Stimulated activated memory B cell treated with anti-CD40 and anti-IgM and Interleukin-4, amounts not matched to agents 10 μg/mL and 1 μg/mL and 100 μg/mL, for 72 hours (primary cell): ENCODE results near the gene CHST14.
A peak's percentile ranks its signal among the peaks of the same experiment; 100 is the strongest.

ENCODE experiments used
- ATAC-seq: fragments of 150-1000 bp; cut with Tn5 transposase; 2 replicates; pipeline ENCODE4 v1.10.0; 2021
- H3K27ac Mint-ChIP-seq: one replicate; pipeline ENCODE4 v1.8.0; 2022; ENCODE audit warnings: mild to moderate bottlenecking, mixed read lengths
- H3K27me3 Mint-ChIP-seq: one replicate; pipeline ENCODE4 v1.8.0; 2022; ENCODE audit warnings: mixed read lengths
- H3K36me3 Mint-ChIP-seq: one replicate; pipeline ENCODE4 v1.8.0; 2022; ENCODE audit warnings: mixed read lengths
- H3K4me1 Mint-ChIP-seq: one replicate; pipeline ENCODE4 v1.8.0; 2022; ENCODE audit warnings: mixed read lengths
- H3K4me3 Mint-ChIP-seq: one replicate; pipeline ENCODE4 v1.8.0; 2022; ENCODE audit warnings: mild to moderate bottlenecking, moderate library complexity, mixed read lengths
- H3K9me3 Mint-ChIP-seq: one replicate; pipeline ENCODE4 v1.8.0; 2022; ENCODE audit warnings: mixed read lengths

CHST14 gene

GRCh38 chr15:40512440-40512839, 41.7 kb downstream of the CHST14 start:
- Mint-ChIP-seq H3K36me3 (no peaks in the 10 kb centered on the region), H3K4me1 (peaks cover 23% of the 10 kb centered on the region), H3K27me3 (peaks cover 5% of the 10 kb centered on the region), H3K4me3 (peak overlapping the region; percentile 82), H3K9me3 (no peaks in the 10 kb centered on the region), H3K27ac (peak overlapping the region; percentile 81)
- no peak for ATAC-seq

GRCh38 chr15:40513609-40514008, 42.8 kb downstream of the CHST14 start:
- Mint-ChIP-seq H3K27me3 (no peaks in the 10 kb centered on the region), H3K36me3 (no peaks in the 10 kb centered on the region), H3K4me1 (peaks cover 20% of the 10 kb centered on the region), H3K27ac (no peak overlapping the region), H3K9me3 (no peaks in the 10 kb centered on the region), H3K4me3 (no peak overlapping the region)
- no peak for ATAC-seq

GRCh38 chr15:40516322-40516721, 45.5 kb downstream of the CHST14 start:
- Mint-ChIP-seq H3K9me3 (no peaks in the 10 kb centered on the region), H3K4me1 (peaks cover 16% of the 10 kb centered on the region), H3K27me3 (no peaks in the 10 kb centered on the region), H3K27ac (no peak overlapping the region), H3K4me3 (no peak overlapping the region), H3K36me3 (no peaks in the 10 kb centered on the region)
- ATAC-seq = no peak
